ENCODE measurements around the gene STX19. TPM values are rescaled to one million over a fixed set of nuclear protein-coding genes. Genes with fewer than 3 reads are reported as not detected.
"Not testable (repeated sequence)": the region's sequence is repeated elsewhere in the genome, so short reads cannot be mapped to it uniquely, and the experiment has no call there.

Gene STX19
- polyA plus RNA-seq, 1 experiment, result not detected

DNA sequence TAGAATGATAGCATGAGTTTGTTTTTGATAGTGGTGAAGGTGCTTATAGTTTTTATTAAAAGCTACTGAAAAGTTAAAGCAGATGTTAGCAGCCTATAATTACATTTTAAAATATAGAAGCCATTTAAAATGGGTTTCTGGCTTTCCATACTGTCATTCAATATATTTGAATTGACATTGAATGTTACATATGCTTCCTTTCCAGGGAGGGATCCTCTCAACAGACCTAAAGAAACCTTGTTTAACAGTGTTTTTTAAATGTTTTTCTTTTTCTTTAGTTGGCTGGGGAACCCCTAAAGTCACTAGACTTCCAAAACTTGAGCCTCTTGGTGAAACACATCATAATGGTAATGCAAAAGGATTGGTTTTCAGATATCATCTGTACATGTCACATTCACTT is 22.1 kb upstream of the STX19 start:
- TF ChIP-seq, protein P1, sequence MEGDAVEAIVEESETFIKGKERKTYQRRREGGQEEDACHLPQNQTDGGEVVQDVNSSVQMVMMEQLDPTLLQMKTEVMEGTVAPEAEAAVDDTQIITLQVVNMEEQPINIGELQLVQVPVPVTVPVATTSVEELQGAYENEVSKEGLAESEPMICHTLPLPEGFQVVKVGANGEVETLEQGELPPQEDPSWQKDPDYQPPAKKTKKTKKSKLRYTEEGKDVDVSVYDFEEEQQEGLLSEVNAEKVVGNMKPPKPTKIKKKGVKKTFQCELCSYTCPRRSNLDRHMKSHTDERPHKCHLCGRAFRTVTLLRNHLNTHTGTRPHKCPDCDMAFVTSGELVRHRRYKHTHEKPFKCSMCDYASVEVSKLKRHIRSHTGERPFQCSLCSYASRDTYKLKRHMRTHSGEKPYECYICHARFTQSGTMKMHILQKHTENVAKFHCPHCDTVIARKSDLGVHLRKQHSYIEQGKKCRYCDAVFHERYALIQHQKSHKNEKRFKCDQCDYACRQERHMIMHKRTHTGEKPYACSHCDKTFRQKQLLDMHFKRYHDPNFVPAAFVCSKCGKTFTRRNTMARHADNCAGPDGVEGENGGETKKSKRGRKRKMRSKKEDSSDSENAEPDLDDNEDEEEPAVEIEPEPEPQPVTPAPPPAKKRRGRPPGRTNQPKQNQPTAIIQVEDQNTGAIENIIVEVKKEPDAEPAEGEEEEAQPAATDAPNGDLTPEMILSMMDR (IDR thresholded peaks at IDR 0.05; ENCODE audit: insufficient read depth, low read depth, low read length), result no peak
- DNase-seq (ENCODE audit: low read depth), result no peak
- Histone ChIP-seq H3K27me3 (ENCODE audit: control insufficient read depth, insufficient read depth, low read length) (no peaks in the 10 kb centered on the region), H3K36me3 (ENCODE audit: control insufficient read depth, insufficient read depth, low read length) (no peaks in the 10 kb centered on the region), H3K4me3 (ENCODE audit: low read depth, low read length) (no peak overlapping the region)
- POLR2A ChIA-PET, result no interaction called here
- CTCF ChIA-PET, result interaction anchor here (1.6 kb wide), 1 partner anchor 14 kb away, joined by 6 read pairs; no protein-coding TSS in a partner anchor

DNA sequence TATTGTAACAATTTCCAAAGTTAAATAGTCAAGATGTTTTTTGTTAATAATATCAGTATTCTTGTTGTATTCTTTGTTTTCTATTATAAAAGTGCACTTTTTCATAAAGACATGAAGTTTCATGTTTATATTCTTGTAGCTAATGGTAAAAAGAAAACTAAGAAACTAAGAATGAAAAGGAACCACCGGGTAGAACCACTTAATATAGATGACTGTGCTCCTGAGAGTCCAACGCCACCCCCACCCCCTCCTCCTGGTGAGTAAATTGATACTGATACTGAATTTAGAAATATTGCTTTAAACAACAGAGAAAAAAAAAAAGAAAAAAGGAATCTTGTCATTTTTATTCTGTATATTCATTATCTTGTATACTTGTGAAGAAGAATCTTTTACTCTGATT is 20.9 kb upstream of the STX19 start:
- no peak for DNase-seq (ENCODE audit: low read depth)
- Histone ChIP-seq H3K4me3 (ENCODE audit: low read depth, low read length) (no peak overlapping the region), H3K27me3 (ENCODE audit: control insufficient read depth, insufficient read depth, low read length) (no peaks in the 10 kb centered on the region), H3K36me3 (ENCODE audit: control insufficient read depth, insufficient read depth, low read length) (no peaks in the 10 kb centered on the region)
- ChIA-PET POLR2A (no interaction called here), CTCF (no interaction called here)
- TF ChIP-seq, protein P1 (IDR thresholded peaks at IDR 0.05; ENCODE audit: insufficient read depth, low read depth, low read length), result no peak

DNA sequence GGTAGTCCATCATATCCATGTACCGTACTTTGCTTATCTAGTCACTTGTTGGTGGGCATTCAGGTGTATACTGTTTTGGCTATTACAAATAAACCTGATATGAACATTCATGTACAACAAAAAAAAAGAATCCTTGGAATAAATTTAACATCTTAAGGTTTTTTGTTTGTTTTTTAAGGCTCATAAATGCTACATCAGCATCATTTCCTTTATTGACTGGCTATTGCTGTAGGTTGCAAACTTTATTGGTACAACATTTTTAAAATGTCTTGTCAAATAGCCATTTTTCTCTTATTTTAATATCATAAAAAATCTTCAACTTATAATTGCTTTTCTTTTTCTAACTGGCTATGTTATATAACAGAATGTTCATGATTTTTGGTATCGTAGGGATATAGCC is 18.1 kb upstream of the STX19 start:
- no peaks in the 10 kb centered on the region for H3K36me3 ChIP-seq (ENCODE audit: control insufficient read depth, insufficient read depth, low read length)
- POLR2A ChIA-PET, result no interaction called here
- no peaks in the 10 kb centered on the region for H3K27me3 ChIP-seq (ENCODE audit: control insufficient read depth, insufficient read depth, low read length)
- TF ChIP-seq, protein P1 (IDR thresholded peaks at IDR 0.05; ENCODE audit: insufficient read depth, low read depth, low read length), result no peak
- CTCF ChIA-PET, result no interaction called here
- no peak overlapping the region for H3K4me3 ChIP-seq (ENCODE audit: low read depth, low read length)
- DNase-seq (ENCODE audit: low read depth), result no peak

DNA sequence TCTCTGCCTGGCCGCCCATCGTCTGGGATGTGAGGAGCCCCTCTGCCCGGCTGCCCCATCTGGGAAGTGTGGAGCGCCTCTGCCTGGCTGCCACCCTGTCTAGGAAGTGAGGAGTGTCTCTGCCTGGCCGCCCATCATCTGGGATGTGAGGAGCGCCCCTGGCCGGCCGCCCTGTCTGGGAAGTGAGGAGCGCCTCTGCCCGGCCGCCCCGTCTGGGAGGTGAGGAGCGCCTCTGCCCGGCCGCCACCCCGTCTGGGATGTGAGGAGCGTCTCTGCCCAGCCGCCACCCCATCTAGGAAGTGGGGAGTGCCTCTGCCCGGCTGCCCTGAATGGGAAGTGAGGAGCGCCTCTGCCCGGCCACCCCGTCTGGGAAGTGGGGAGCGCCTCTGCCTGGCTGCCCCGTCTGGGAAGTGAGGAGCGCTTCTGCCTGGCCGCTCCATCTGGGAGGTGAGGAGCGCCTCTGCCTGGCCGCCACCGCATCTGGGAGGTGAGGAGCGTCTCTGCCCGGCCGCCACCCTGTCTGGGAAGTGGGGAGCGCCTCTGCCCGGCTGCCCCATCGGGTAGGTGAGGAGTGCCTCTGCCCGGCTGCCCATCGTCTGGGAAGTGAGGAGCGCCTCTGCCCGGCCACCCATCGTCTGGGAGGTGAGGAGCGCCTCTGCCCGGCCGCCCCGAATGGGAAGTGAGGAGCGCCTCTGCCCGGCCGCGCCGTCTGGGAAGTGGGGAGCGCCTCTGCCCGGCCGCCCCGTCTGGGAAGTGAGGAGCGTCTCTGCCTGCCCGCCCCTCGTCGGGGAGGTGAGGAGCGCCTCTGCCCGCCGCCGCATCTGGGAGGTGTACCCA is 15.9 kb upstream of the STX19 start:
- DNase-seq (ENCODE audit: low read depth); H3K4me3 ChIP-seq (ENCODE audit: low read depth, low read length); POLR2A ChIA-PET; CTCF ChIA-PET; H3K27me3 ChIP-seq (ENCODE audit: control insufficient read depth, insufficient read depth, low read length); H3K36me3 ChIP-seq (ENCODE audit: control insufficient read depth, insufficient read depth, low read length): not testable (repeated sequence)

DNA sequence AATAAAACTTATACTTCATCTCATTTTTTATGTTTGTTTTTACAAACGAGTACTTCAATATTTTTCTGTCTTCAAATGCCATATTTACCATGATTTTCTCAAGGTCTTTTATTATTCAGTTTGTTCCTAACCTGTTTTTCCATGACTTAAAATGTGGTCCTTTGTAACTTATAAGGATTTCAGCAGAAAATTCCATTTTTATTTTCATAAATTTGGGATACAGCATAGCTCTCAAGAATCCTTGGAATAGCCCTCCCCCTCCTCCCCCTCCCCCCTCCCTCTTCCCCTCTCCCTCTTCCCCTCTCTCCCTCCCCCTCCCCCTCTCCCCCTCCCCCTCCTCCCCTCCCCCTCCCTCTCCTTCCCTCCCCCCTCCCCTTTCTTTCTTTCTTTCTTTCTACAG is 14.9 kb upstream of the STX19 start:
- POLR2A ChIA-PET, result no interaction called here
- Histone ChIP-seq H3K4me3 (ENCODE audit: low read depth, low read length) (no peak overlapping the region), H3K27me3 (ENCODE audit: control insufficient read depth, insufficient read depth, low read length) (no peaks in the 10 kb centered on the region), H3K36me3 (ENCODE audit: control insufficient read depth, insufficient read depth, low read length) (no peaks in the 10 kb centered on the region)
- CTCF ChIA-PET, result no interaction called here
- TF ChIP-seq, protein P1 (IDR thresholded peaks at IDR 0.05; ENCODE audit: insufficient read depth, low read depth, low read length), result no peak
- DNase-seq (ENCODE audit: low read depth), result no peak
